H1 (cell line): ENCODE data around the gene GZMM. TPM values are rescaled to one million over a fixed set of nuclear protein-coding genes. Genes with fewer than 3 reads are reported as not detected.

Experiments
- BACH1 ChIP-seq: IDR thresholded peaks from 2 replicates; pipeline ENCODE4 v1.6.1; 2012; ENCODE audit warnings: low read length, improper control_type of control experiment
- RAD21 ChIP-seq, 2 experiments: IDR thresholded peaks in 1 of 2; conservative IDR thresholded peaks in 1 of 2; 2 replicates each; pipeline ENCODE4 v1.6.1; 2011; ENCODE audit warnings: low read depth in 2 of 2, low read length in 2 of 2, improper control_type of control experiment in 1 of 2, inconsistent platforms in 1 of 2, mild to moderate bottlenecking in 1 of 2, moderate library complexity in 1 of 2
- RNF2 ChIP-seq: fragments of 200-900, 300-1000 bp; sonication (generic); IDR thresholded peaks from 2 replicates; pipeline ENCODE4 v1.7.1; 2016; ENCODE audit warnings: borderline replicate concordance, low read depth, mild to moderate bottlenecking, antibody characterized with exemption, low read length; ENCODE audit not compliant: poor library complexity, severe bottlenecking; ENCODE audit errors: missing control alignments
- SIRT6 ChIP-seq: IDR thresholded peaks from one replicate; pipeline ENCODE4 v1.7.1; 2012; ENCODE audit warnings: low read length, inconsistent platforms
- USF2 ChIP-seq: IDR thresholded peaks from 2 replicates; pipeline ENCODE4 v1.6.1; 2011; ENCODE audit warnings: low read length, improper control_type of control experiment
- polyA plus RNA-seq, 7 experiments: library from polyadenylated mRNA; depleted of rRNA in 3 of 7; stranded (reverse) in 5 of 7; unstranded in 2 of 7; fragments of >200 nt in 5 of 7; fragments of 200-250 nt in 2 of 7; gene quantifications; 1 replicate in 5 of 7; 2 replicates in 1 of 7; 4 replicates in 1 of 7; pipeline versions ENCODE4 v1.2.1 to v1.2.3, GENCODE V29; 2011 to 2013; ENCODE audit warnings: missing spikeins in 2 of 7, mixed read lengths in 2 of 7
- total RNA-seq: library from RNA; stranded (reverse); fragmentation: NEBNext Ultra II Directional; extraction: Animal tissue kit (Norgen Biotek cat#: 25700); gene quantifications from 2 replicates; pipeline ENCODE4 v1.2.1, GENCODE V29; 2021

GZMM gene
- total and polyA plus RNA-seq, 2 of the 8 experiments (the other 6 are each of a cell fraction or from before 2014, with no cell fraction given) = 0.09 to 0.32 TPM

GRCh38 chr19:525029-525428 lies 18.8 kb upstream of the GZMM start (continued):
- TF ChIP-seq USF2 = no peak
- TF ChIP-seq SIRT6 = no peak
- TF ChIP-seq BACH1 = no peak
- TF ChIP-seq RAD21 (IDR thresholded peaks at IDR 0.05 in 1 of 2, conservative IDR thresholded peaks at IDR 0.05 in 1 of 2; ENCODE audit: low read depth in 2 of 2, low read length in 2 of 2) = no peak
- TF ChIP-seq RNF2 = no peak
